ENCODE data around the gene MYORG.

DNA sequence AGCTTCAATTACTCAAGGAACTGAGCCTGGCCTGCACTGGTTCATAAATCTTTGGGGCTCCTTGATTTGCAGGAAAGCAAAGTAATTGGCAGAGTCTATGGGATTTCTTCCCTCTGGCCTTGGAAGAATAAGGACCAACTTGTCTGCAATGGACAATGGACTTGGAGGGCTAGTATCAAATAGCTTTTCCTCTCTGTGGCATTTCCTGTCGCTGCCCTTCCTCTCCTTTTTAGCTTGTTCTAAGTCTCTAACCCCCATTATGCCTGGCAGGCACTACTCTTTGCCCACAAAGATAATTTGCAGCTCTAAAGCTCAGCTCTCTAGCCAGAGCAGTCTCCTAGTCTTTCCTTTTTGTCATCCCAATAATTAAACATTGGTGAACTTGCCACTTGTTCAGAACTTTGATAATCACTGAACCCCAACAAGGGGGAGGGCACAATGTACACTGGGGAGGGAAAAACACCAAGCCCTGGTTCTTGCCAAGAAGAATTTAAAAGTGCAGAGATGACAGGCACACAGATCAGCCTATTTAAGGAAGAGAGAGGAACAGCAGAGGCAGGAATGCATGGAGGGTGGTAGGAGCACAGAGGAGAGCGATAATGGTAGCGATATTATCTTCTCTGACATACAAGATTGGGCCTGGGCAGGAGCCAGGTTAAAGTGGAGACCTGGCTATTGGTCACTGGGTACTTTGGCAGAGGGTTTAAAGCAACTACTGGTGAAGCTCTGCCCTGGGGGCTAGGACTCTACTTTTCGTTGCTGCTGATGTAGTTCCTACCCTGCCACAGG lies 43.2 kb upstream of the MYORG start:
- TF ChIP-seq, protein P1, sequence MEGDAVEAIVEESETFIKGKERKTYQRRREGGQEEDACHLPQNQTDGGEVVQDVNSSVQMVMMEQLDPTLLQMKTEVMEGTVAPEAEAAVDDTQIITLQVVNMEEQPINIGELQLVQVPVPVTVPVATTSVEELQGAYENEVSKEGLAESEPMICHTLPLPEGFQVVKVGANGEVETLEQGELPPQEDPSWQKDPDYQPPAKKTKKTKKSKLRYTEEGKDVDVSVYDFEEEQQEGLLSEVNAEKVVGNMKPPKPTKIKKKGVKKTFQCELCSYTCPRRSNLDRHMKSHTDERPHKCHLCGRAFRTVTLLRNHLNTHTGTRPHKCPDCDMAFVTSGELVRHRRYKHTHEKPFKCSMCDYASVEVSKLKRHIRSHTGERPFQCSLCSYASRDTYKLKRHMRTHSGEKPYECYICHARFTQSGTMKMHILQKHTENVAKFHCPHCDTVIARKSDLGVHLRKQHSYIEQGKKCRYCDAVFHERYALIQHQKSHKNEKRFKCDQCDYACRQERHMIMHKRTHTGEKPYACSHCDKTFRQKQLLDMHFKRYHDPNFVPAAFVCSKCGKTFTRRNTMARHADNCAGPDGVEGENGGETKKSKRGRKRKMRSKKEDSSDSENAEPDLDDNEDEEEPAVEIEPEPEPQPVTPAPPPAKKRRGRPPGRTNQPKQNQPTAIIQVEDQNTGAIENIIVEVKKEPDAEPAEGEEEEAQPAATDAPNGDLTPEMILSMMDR (IDR thresholded peaks at IDR 0.05), result no peak
- TF ChIP-seq POLR2A (IDR thresholded peaks at IDR 0.05), result no peak
